GM12892 (cell line): ENCODE results near the gene ENOX1.

Experiments used
- POLR2A ChIP-seq: IDR thresholded peaks from 2 replicates; pipeline ENCODE4 v1.6.1; 2011; ENCODE audit warnings: low read depth, low read length, control low read depth
- POLR2AphosphoS5 ChIP-seq: IDR thresholded peaks from 2 replicates; pipeline ENCODE4 v1.6.1; 2011; ENCODE audit warnings: low read depth, low read length, control low read depth
- TAF1 ChIP-seq: IDR thresholded peaks from 2 replicates; pipeline ENCODE4 v1.6.1; 2011; ENCODE audit warnings: low read depth, mild to moderate bottlenecking, control low read depth, low read length, borderline replicate concordance

DNA sequence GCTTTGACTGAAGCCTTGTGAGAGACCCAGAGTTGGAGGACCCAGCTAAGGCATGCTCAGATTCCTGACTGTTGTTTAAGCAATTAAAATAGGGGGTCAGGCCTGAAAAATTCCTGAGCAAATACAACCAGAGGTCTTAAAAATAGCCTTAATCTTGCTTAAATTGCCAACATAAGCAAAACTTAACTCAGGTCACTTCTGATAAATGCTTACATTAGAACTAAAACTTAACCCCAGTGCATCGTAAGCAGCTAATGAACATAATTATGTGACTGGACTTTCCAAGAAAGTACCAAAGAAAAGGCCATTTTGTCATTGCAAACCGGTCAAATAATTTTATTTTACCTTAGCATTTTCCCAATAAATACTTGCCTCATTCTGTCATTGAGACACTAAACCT, 294.5 kb downstream of the ENOX1 start:
- no peak for TF ChIP-seq TAF1
- no peak for TF ChIP-seq POLR2A
- TF ChIP-seq POLR2AphosphoS5, result no peak
